ENCODE data around the gene ELOVL1. TPM values are rescaled to one million over a fixed set of nuclear protein-coding genes. Genes with fewer than 3 reads are reported as not detected.
A peak's percentile ranks its signal among the peaks of the same experiment; 100 is the strongest.

The ELOVL1 gene
- total and polyA plus RNA-seq, 2 of the 13 experiments (the other 11 are each of a cell fraction or from before 2014, with no cell fraction given) = 55.2 to 77.4 TPM

GRCh38 chr1:43358746-43359693, 8.8 kb downstream of the ELOVL1 start, which contains the start of gene CDC20 (continued):
- peak; percentile 100 for TF ChIP-seq ARID4A (CRISPR knock-in tag; IDR thresholded peaks at IDR 0.05; ENCODE audit: borderline replicate concordance)
- TF ChIP-seq TCF7 (IDR thresholded peaks at IDR 0.05; ENCODE audit: low read depth) = no peak
- TF ChIP-seq MAF1 (CRISPR knock-in tag; IDR thresholded peaks at IDR 0.05; ENCODE audit: borderline replicate concordance) = 0 out of 2 replicates have a peak, but pooled peaks have one; percentile 1
- no peak for TF ChIP-seq ESRRA (CRISPR knock-in tag; IDR thresholded peaks at IDR 0.05; ENCODE audit: low read depth)
- TF ChIP-seq MAZ (IDR thresholded peaks at IDR 0.05; ENCODE audit: borderline replicate concordance, low read depth, low read length) = no peak
- TF ChIP-seq MAZ (CRISPR knock-in tag; IDR thresholded peaks at IDR 0.05; ENCODE audit: low read depth) = peak; percentile 66; the same call in 1 of the 2 replicates
- TF ChIP-seq HBP1 (CRISPR knock-in tag; IDR thresholded peaks at IDR 0.05; ENCODE audit: low read depth) = peak; percentile 95; the same call in 1 of the 2 replicates
- peak; percentile 74 for TF ChIP-seq ZNF564 (CRISPR knock-in tag; IDR thresholded peaks at IDR 0.05)
- TF ChIP-seq HHEX (CRISPR knock-in tag; IDR thresholded peaks at IDR 0.05) = no peak
- peak; percentile 33; the same call in 1 of the 2 replicates for TF ChIP-seq NR2F2 (IDR thresholded peaks at IDR 0.05; ENCODE audit: borderline replicate concordance, low read depth)
- no peak; the same call in 1 of the 2 replicates for TF ChIP-seq ZNF782 (CRISPR knock-in tag; IDR thresholded peaks at IDR 0.05; ENCODE audit: borderline replicate concordance)
- TF ChIP-seq MXI1 (IDR thresholded peaks at IDR 0.05; ENCODE audit: borderline replicate concordance, low read depth, low read length) = peak; percentile 100
- TF ChIP-seq HDAC6 (IDR thresholded peaks at IDR 0.05; ENCODE audit: low read depth, low read length) = no peak
- 0 out of 2 replicates have a peak, but pooled peaks have one; percentile 22 for TF ChIP-seq THYN1 (CRISPR knock-in tag; IDR thresholded peaks at IDR 0.05; ENCODE audit: borderline replicate concordance, low read depth)
- TF ChIP-seq KMT2A (CRISPR knock-in tag; IDR thresholded peaks at IDR 0.05) = peak; percentile 47; the same call in 1 of the 2 replicates
- peak; percentile 93 for TF ChIP-seq E2F5 (CRISPR knock-in tag; conservative IDR thresholded peaks at IDR 0.05)
- no peak for TF ChIP-seq DPF2 (CRISPR knock-in tag; IDR thresholded peaks at IDR 0.05; ENCODE audit: borderline replicate concordance, low read depth)
- peak; percentile 27 for TF ChIP-seq U2AF1 (optimal IDR thresholded peaks at IDR 0.05; ENCODE audit: low read depth, low read length)
